GM19468 (cell line): ENCODE measurements around the gene PGGT1B.
"Not testable (repeated sequence)": the region's sequence is repeated elsewhere in the genome, so short reads cannot be mapped to it uniquely, and the experiment has no call there.

ENCODE experiments used
- ATAC-seq: cut with Tn5 transposase; IDR thresholded peaks from one replicate; pipeline ENCODE4 v1.9.1; 2021; ENCODE audit warnings: mild to moderate bottlenecking, moderate library complexity, moderate number of reproducible peaks; ENCODE audit not compliant: unreplicated experiment; ENCODE audit errors: extremely low read depth

PGGT1B gene

GRCh38 chr5:115262011-115262320 lies 711 bp downstream of the PGGT1B start:
- ATAC-seq = peak; percentile 9

GRCh38 chr5:115260248-115260647 lies 2.4 kb downstream of the PGGT1B start:
- ATAC-seq = no peak

GRCh38 chr5:115257981-115258380 lies 4.7 kb downstream of the PGGT1B start:
- ATAC-seq = no peak

- not testable (repeated sequence) for ATAC-seq
Measured at GRCh38 chr5:115249379-115249778, 13.3 kb downstream of the PGGT1B start.

GRCh38 chr5:115246361-115246991 lies 16.2 kb downstream of the PGGT1B start:
- ATAC-seq = peak; percentile 31

GRCh38 chr5:115243412-115243811 lies 19.3 kb downstream of the PGGT1B start:
- ATAC-seq = peak; percentile 55

GRCh38 chr5:115241881-115242642 lies 20.6 kb downstream of the PGGT1B start:
- no peak for ATAC-seq

GRCh38 chr5:115237066-115237465 lies 25.6 kb downstream of the PGGT1B start:
- ATAC-seq = no peak

GRCh38 chr5:115236599-115236998 lies 26.1 kb downstream of the PGGT1B start:
- no peak for ATAC-seq

GRCh38 chr5:115231598-115231997 lies 31.1 kb downstream of the PGGT1B start:
- ATAC-seq = no peak

- no peak for ATAC-seq
Measured at GRCh38 chr5:115229606-115230005, 33.1 kb downstream of the PGGT1B start.

- no peak for ATAC-seq
Measured at GRCh38 chr5:115227281-115227680, 35.4 kb downstream of the PGGT1B start.

- ATAC-seq = no peak
Measured at GRCh38 chr5:115214541-115214940, 48.1 kb downstream of the PGGT1B start.

- ATAC-seq = peak; percentile 100
Measured at GRCh38 chr5:115209279-115209678, 53.4 kb downstream of the PGGT1B start.

- no peak for ATAC-seq
Measured at GRCh38 chr5:115202952-115203351, 59.7 kb downstream of the PGGT1B start.

GRCh38 chr5:115196161-115196560 lies 66.5 kb downstream of the PGGT1B start:
- ATAC-seq = no peak

- ATAC-seq = no peak
Measured at GRCh38 chr5:115194676-115195075, 68.0 kb downstream of the PGGT1B start.

- no peak for ATAC-seq
Measured at GRCh38 chr5:115193295-115193694, 69.4 kb downstream of the PGGT1B start.

- no peak for ATAC-seq
Measured at GRCh38 chr5:115192098-115192497, 70.6 kb downstream of the PGGT1B start.

- ATAC-seq = no peak
Measured at GRCh38 chr5:115191474-115192031, 71.1 kb downstream of the PGGT1B start.

GRCh38 chr5:115190388-115190787 lies 72.3 kb downstream of the PGGT1B start:
- ATAC-seq = no peak

GRCh38 chr5:115189866-115190265 lies 72.8 kb downstream of the PGGT1B start:
- ATAC-seq = no peak
